Measurements from ENCODE around the gene KLHL11.

DNA sequence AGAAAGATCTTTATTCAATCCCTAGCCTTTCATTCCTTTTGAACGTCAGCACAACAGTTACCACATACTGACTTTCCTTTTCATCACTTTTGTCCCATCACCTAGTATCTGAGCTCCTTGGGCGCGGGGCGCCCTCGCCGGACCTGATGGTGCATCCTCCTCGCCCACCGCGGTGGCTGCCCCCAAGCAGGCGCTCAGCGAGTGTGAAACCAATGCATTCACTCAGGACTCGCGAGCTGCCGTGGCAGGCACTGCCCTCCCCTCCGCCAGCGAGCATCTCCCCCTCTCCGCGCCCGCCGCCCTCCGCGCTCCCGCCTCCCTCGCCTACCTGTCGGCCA is 756 bp downstream of the KLHL11 start:
- no peak for TF ChIP-seq POLR2A (IDR thresholded peaks at IDR 0.05)
- TF ChIP-seq EP300 (IDR thresholded peaks at IDR 0.05) = no peak
- TF ChIP-seq, protein P1, sequence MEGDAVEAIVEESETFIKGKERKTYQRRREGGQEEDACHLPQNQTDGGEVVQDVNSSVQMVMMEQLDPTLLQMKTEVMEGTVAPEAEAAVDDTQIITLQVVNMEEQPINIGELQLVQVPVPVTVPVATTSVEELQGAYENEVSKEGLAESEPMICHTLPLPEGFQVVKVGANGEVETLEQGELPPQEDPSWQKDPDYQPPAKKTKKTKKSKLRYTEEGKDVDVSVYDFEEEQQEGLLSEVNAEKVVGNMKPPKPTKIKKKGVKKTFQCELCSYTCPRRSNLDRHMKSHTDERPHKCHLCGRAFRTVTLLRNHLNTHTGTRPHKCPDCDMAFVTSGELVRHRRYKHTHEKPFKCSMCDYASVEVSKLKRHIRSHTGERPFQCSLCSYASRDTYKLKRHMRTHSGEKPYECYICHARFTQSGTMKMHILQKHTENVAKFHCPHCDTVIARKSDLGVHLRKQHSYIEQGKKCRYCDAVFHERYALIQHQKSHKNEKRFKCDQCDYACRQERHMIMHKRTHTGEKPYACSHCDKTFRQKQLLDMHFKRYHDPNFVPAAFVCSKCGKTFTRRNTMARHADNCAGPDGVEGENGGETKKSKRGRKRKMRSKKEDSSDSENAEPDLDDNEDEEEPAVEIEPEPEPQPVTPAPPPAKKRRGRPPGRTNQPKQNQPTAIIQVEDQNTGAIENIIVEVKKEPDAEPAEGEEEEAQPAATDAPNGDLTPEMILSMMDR (IDR thresholded peaks at IDR 0.05) = no peak
